Subcutaneous abdominal adipose tissue (tissue), 5 donors: ENCODE data around the gene EDNRA.

Experiments used
- H3K27ac ChIP-seq: one replicate; pipeline ENCODE4 v1.7.0; 2013; ENCODE audit warnings: low read depth, mild to moderate bottlenecking, inconsistent platforms, low read length, moderate library complexity
- H3K27me3 ChIP-seq, 5 donors: one replicate each; pipeline ENCODE4 v1.7.0; 2013; ENCODE audit warnings: low read length in 5 of 5, inconsistent platforms in 1 of 5; ENCODE audit not compliant: control insufficient read depth in 5 of 5, insufficient read depth in 4 of 5
- H3K36me3 ChIP-seq, 5 donors: one replicate each; pipeline ENCODE4 v1.7.0; 2013; ENCODE audit warnings: low read length in 5 of 5; ENCODE audit not compliant: control insufficient read depth in 5 of 5, insufficient read depth in 5 of 5
- H3K4me1 ChIP-seq, 5 donors: one replicate each; pipeline ENCODE4 v1.7.0; 2013; ENCODE audit warnings: low read length in 5 of 5, mild to moderate bottlenecking in 3 of 5, moderate library complexity in 1 of 5; ENCODE audit not compliant: control insufficient read depth in 5 of 5, insufficient read depth in 5 of 5
- H3K4me3 ChIP-seq, 5 donors: one replicate each; pipeline ENCODE4 v1.7.0; 2013; ENCODE audit warnings: low read length in 5 of 5, low read depth in 1 of 5
- H3K9ac ChIP-seq, 5 donors: one replicate each; pipeline ENCODE4 v1.7.0; 2013; ENCODE audit warnings: low read length in 5 of 5, mild to moderate bottlenecking in 4 of 5, moderate library complexity in 3 of 5
- H3K9me3 ChIP-seq, 5 donors: one replicate each; pipeline ENCODE4 v1.7.0; 2013; ENCODE audit warnings: low read length in 5 of 5; ENCODE audit not compliant: control insufficient read depth in 5 of 5
- donor health status: healthy.
- donor health status: healthy.
- donor health status: healthy.
- donor health status: healthy.
- donor health status: healthy.

The EDNRA gene

DNA sequence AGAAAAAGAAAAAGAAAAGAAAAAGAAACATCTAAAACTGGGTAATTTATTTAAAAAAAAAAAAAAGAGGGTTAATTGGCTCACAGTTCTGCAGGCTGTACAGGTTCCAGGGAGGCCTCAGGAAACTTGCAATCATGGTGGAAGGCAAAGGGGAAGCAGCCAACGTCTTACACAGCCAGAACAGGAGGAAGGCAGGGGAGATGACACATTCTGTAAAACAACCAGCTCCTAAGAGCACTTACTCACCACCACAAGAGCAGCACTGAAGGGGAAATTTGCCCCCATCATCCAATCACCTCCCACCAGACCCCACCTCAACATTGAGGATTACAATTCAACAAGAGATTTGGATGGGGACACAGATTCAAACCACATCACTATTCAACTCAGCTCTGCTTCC is 99.5 kb downstream of the EDNRA start:
- Histone ChIP-seq H3K9me3 (peaks cover 0 to 7% (median 4%) of the 10 kb centered on the region in 5 donors), H3K9ac (no peak overlapping the region), H3K27me3 (no peaks in the 10 kb centered on the region), H3K4me1 (no peaks in the 10 kb centered on the region), H3K4me3 (no peak overlapping the region), H3K27ac (no peak overlapping the region), H3K36me3 (no peaks in the 10 kb centered on the region)

- Histone ChIP-seq H3K9me3 (peaks cover 0 to 7% (median 4%) of the 10 kb centered on the region in 5 donors), H3K36me3 (no peaks in the 10 kb centered on the region), H3K27ac (no peak overlapping the region), H3K27me3 (no peaks in the 10 kb centered on the region), H3K4me1 (no peaks in the 10 kb centered on the region), H3K4me3 (no peak overlapping the region), H3K9ac (no peak overlapping the region)
Observed at GRCh38 chr4:147581606-147582350, 100.9 kb downstream of the EDNRA start.

GRCh38 chr4:147582386-147583060 is 101.6 kb downstream of the EDNRA start:
- Histone ChIP-seq H3K4me1 (no peaks in the 10 kb centered on the region), H3K4me3 (no peak overlapping the region), H3K9ac (no peak overlapping the region), H3K27me3 (no peaks in the 10 kb centered on the region), H3K9me3 (peaks cover 0 to 7% (median 4%) of the 10 kb centered on the region in 5 donors), H3K27ac (no peak overlapping the region), H3K36me3 (no peaks in the 10 kb centered on the region)

DNA sequence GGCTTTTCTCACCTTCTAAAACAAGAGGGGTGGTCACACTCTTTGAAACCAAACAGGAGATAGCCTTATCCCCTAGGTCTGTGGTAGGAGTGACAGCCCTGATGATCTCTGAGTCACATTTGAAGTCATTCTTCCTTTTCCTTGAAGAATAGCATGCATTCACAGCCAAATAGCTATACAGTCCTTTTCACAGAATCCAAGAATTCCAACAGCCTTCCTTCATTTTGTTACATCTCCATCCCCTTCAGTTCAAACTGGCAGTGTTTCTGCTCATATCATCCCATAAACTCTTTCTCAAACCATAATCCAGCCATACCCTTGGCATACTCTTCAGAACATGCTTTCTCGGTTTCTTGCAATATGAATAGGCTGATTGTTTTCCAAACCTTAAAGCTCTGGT is 103.0 kb downstream of the EDNRA start:
- Histone ChIP-seq H3K9me3 (peaks cover 0 to 7% (median 4%) of the 10 kb centered on the region in 5 donors), H3K27ac (no peak overlapping the region), H3K36me3 (no peaks in the 10 kb centered on the region), H3K4me1 (no peaks in the 10 kb centered on the region), H3K4me3 (no peak overlapping the region), H3K27me3 (no peaks in the 10 kb centered on the region), H3K9ac (no peak overlapping the region)

GRCh38 chr4:147586032-147586431 is 105.1 kb downstream of the EDNRA start:
- no peaks in the 10 kb centered on the region for H3K36me3 ChIP-seq
- H3K27ac ChIP-seq: no peak overlapping the region
- H3K4me1 ChIP-seq: peaks cover 0 to 8% (median 2%) of the 10 kb centered on the region in 5 donors
- H3K9ac ChIP-seq: no peak overlapping the region
- no peak overlapping the region for H3K4me3 ChIP-seq
- peaks cover 0 to 7% (median 4%) of the 10 kb centered on the region in 5 donors for H3K9me3 ChIP-seq
- no peaks in the 10 kb centered on the region for H3K27me3 ChIP-seq

GRCh38 chr4:147586637-147587036 is 105.7 kb downstream of the EDNRA start:
- H3K36me3 ChIP-seq: no peaks in the 10 kb centered on the region
- no peak overlapping the region for H3K27ac ChIP-seq

DNA sequence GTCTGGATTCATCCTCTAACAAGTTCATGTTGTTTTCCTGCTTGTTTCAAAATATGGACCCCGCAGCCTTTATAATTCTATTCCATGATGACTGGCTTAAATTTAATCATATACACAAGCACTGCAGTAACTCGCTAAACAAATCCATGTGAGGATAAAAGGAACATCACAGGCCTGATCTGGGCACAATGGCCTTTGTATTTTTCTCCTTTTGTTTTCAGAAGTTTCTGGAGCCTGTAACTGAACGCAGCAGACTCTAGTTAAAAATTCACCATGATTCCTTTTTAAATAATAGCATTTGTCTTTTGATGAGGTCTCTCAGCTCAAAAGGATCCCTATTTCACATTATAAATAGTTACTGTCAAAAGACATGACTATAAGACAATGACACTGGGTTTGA is 106.1 kb downstream of the EDNRA start:
- no peak overlapping the region for H3K9ac ChIP-seq
- H3K9me3 ChIP-seq: peaks cover 0 to 7% (median 4%) of the 10 kb centered on the region in 5 donors
- H3K27ac ChIP-seq: no peak overlapping the region
- H3K36me3 ChIP-seq: no peaks in the 10 kb centered on the region
- H3K4me1 ChIP-seq: peaks cover 0 to 8% (median 2%) of the 10 kb centered on the region in 5 donors
- no peaks in the 10 kb centered on the region for H3K27me3 ChIP-seq
- H3K4me3 ChIP-seq: no peak overlapping the region

More at GRCh38 chr4:147586637-147587036, 105.7 kb downstream of the EDNRA start:
- no peak overlapping the region for H3K9ac ChIP-seq
- H3K9me3 ChIP-seq: peaks cover 0 to 7% (median 4%) of the 10 kb centered on the region in 5 donors
- H3K4me3 ChIP-seq: no peak overlapping the region
- H3K4me1 ChIP-seq: peaks cover 0 to 8% (median 2%) of the 10 kb centered on the region in 5 donors
- H3K27me3 ChIP-seq: no peaks in the 10 kb centered on the region

DNA sequence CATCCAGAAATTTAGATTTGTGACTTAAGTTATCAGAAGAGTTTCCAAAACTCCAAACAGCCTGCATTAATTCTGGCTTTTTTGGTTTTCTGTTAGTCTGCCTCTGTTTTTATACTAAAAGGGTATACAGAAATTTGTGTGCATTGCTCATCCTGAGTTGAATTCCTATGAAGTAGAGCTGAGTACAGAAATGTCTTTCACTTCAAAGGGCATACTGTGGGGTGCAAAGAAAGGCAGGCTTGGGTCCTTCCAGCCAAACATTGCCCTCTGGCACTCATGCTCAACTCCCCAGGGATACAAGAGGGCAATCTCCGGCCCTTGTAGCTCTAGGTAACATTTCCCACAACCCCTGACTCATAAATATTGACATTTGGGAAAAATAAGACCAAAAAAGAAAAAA is 108.7 kb downstream of the EDNRA start:
- H3K4me3 ChIP-seq: no peak overlapping the region
- H3K9ac ChIP-seq: no peak overlapping the region
- H3K27ac ChIP-seq: no peak overlapping the region
- no peaks in the 10 kb centered on the region for H3K27me3 ChIP-seq
- no peaks in the 10 kb centered on the region for H3K36me3 ChIP-seq
- peaks cover 0 to 4% (median under 1%) of the 10 kb centered on the region in 5 donors for H3K9me3 ChIP-seq
- peaks cover 0 to 8% (median 2%) of the 10 kb centered on the region in 5 donors for H3K4me1 ChIP-seq

- no peaks in the 10 kb centered on the region for H3K36me3 ChIP-seq
- peaks cover 0 to 8% (median 2%) of the 10 kb centered on the region in 5 donors for H3K4me1 ChIP-seq
- H3K27me3 ChIP-seq: no peaks in the 10 kb centered on the region
- no peak overlapping the region for H3K9ac ChIP-seq
- H3K27ac ChIP-seq: no peak overlapping the region
- peaks cover 0 to under 1% (median 0%) of the 10 kb centered on the region in 5 donors for H3K9me3 ChIP-seq
- H3K4me3 ChIP-seq: no peak overlapping the region
Observed at GRCh38 chr4:147590249-147590920, 109.5 kb downstream of the EDNRA start.

DNA sequence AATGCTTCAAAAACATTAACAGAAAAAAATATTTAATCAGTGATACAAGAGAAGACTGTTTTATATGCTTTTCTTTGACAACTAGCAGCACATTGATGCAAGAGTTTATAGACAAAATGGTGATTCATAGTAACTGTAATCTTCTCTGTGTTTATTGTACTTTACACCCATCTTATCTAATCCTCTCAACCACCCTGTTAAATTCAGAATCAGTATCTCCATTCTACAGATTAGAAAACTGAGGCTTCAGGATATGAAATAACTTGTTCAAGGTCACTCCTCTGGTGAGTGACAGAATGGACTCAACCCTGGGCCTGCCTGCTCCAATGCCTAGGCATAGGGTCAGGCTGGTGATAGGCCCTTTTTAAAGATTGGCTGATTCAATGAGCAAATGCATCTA is 110.2 kb downstream of the EDNRA start:
- peaks cover 0 to 8% (median 2%) of the 10 kb centered on the region in 5 donors for H3K4me1 ChIP-seq
- no peaks in the 10 kb centered on the region for H3K36me3 ChIP-seq
- H3K9me3 ChIP-seq: no peaks in the 10 kb centered on the region
- no peak overlapping the region for H3K27ac ChIP-seq
- no peak overlapping the region for H3K9ac ChIP-seq
- no peak overlapping the region for H3K4me3 ChIP-seq
- no peaks in the 10 kb centered on the region for H3K27me3 ChIP-seq
